GM20000 (cell line): ENCODE results near the gene CDH15.

ENCODE experiments used
- DNase-seq: peaks from one replicate; pipeline ENCODE4 v3.0.0; 2012; ENCODE audit warnings: low spot score
- CTCF ChIP-seq: IDR thresholded peaks from 2 replicates; pipeline ENCODE4 v1.5.1; 2012; ENCODE audit warnings: mild to moderate bottlenecking, control low read depth; ENCODE audit errors: extremely low read depth, missing control alignments

CDH15 gene

GRCh38 chr16:89221604-89222003 is 50.1 kb downstream of the CDH15 start:
- no peak for TF ChIP-seq CTCF
- DNase-seq, result no peak

GRCh38 chr16:89222931-89223330 is 51.4 kb downstream of the CDH15 start:
- no peak for DNase-seq
- TF ChIP-seq CTCF, result no peak

GRCh38 chr16:89224665-89225064 is 53.1 kb downstream of the CDH15 start:
- no peak for TF ChIP-seq CTCF
- DNase-seq, result no peak

- no peak for DNase-seq
- no peak for TF ChIP-seq CTCF
Measured at GRCh38 chr16:89230255-89230654, 58.7 kb downstream of the CDH15 start.

GRCh38 chr16:89232107-89232506 is 60.6 kb downstream of the CDH15 start:
- TF ChIP-seq CTCF, result no peak
- no peak for DNase-seq

GRCh38 chr16:89233678-89234490 is 62.3 kb downstream of the CDH15 start:
- no peak for DNase-seq
- no peak for TF ChIP-seq CTCF

- no peak for DNase-seq
- no peak for TF ChIP-seq CTCF
Measured at GRCh38 chr16:89237733-89238132, 66.2 kb downstream of the CDH15 start.
